ENCODE measurements around the gene TMEM74B.
"Not testable (repeated sequence)": the region's sequence is repeated elsewhere in the genome, so short reads cannot be mapped to it uniquely, and the experiment has no call there.

The TMEM74B gene

DNA sequence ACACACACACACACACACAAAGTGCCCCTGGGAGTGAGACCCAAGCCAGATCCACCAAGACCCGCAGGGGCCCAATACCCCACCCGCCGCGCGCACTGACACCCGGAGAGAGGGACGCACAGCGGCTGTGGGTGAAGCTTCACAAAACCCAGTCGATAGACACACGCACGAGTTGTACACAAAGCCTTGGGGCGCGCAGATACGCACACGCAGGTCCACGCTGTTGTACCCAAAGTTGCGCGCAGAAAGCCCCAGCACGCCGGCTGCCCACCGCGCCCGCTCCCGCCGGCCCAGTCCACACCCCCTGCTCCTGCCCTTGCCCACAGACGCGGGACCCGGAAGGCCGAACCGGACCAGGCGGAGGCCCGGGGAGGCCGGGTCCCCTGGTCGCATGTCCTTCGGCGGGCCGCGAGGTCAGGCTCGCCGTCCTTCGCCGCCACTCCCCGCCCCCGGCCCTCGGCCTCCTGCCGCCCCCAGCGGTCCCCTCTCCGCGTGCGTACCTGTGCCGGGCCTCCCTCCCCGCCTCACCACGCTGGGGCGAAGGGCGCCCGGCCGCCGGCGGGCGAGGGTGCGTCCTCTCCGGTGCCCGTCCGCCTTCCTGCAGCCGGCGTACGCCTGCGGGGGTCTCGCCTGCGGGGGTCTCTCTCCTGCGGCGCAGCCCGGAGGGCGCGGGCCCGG is at the start of gene TMEM74B:
TMEM74B (minus strand) TSS at position 344 of the 678 bp plus-strand sequence. CDS start 1,180 bp downstream, outside the sequence.
- DNase-seq (peak in 1 of 2 donors; percentile 9), ATAC-seq (peak; percentile 49)
- Mint-ChIP-seq H3K9me3 (no peaks in the 10 kb centered on the region), H3K27ac (no peak within 1 kb of the TSS), H3K4me3 (peak within 1 kb of the TSS; percentile 69 to 73), H3K4me1 (peaks cover 14% of the 10 kb centered on the region), H3K27me3 (peaks cover 41% of the 10 kb centered on the region)

DNA sequence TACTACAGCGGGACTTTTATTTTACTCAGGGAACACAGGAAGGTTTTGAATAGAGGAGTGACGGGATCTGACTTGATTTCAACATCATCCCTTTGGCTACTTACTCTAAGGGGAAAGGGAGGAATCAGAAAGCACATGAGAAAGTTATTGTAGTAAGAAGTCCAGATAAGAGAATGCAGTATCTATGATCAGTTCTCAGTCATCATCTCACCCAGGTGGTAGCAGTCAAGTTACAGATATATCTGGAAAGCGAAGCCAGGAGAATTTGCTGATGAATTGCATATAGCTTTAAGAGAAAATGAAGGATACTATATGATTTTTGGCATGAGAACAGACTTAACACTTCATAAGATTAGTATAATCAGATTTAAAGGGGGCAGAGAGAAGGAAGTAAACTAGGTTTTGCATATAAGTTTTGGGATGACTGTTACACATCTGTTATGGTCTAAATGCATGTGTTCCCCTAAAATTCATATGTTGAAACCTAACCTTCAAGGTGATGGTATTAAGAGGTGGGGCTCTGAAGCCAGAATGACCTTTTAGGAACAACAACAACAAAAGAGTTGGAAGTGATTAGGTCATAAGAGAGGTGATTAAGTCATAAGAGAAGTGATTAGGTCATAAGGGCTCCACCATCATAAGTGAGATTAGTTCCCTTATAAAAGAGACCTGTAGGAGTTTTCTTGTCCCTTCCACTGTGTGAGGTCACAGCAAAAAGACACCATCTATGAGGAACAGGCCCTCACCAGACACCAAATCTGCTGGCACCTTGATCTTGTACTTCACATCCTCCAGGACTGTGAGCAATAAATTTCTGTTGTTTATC is 47.7 kb upstream of the TMEM74B start:
- DNase-seq (no peak), ATAC-seq (no peak)
- Mint-ChIP-seq H3K27me3 (peaks cover 12% of the 10 kb centered on the region), H3K4me3 (no peak overlapping the region), H3K27ac (no peak overlapping the region), H3K4me1 (no peaks in the 10 kb centered on the region), H3K9me3 (no peaks in the 10 kb centered on the region)

DNA sequence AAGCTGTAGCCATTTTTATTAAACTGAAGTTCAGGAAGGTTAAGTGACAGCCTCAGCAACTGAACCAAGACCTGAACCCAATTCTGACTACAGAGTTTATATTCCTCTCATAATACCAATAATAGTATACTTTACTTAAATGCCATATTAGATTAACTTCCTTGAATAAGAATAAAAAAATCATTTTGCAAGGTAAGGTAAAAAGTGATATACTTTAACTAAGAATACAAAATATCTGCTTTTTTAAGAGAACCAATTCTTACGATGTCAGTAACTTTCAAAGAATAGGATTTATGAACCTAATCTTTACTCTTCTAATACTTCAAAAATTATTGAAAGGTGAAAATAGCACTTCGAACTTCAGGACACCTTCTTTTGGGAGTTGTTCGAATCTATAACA is 44.8 kb upstream of the TMEM74B start:
- H3K27me3 Mint-ChIP-seq = peaks cover 21% of the 10 kb centered on the region
- H3K27ac Mint-ChIP-seq = no peak overlapping the region
- H3K9me3 Mint-ChIP-seq = no peaks in the 10 kb centered on the region
- DNase-seq (no peak), ATAC-seq (no peak)
- peaks cover 10% of the 10 kb centered on the region for H3K4me1 Mint-ChIP-seq
- H3K4me3 Mint-ChIP-seq = no peak overlapping the region

DNA sequence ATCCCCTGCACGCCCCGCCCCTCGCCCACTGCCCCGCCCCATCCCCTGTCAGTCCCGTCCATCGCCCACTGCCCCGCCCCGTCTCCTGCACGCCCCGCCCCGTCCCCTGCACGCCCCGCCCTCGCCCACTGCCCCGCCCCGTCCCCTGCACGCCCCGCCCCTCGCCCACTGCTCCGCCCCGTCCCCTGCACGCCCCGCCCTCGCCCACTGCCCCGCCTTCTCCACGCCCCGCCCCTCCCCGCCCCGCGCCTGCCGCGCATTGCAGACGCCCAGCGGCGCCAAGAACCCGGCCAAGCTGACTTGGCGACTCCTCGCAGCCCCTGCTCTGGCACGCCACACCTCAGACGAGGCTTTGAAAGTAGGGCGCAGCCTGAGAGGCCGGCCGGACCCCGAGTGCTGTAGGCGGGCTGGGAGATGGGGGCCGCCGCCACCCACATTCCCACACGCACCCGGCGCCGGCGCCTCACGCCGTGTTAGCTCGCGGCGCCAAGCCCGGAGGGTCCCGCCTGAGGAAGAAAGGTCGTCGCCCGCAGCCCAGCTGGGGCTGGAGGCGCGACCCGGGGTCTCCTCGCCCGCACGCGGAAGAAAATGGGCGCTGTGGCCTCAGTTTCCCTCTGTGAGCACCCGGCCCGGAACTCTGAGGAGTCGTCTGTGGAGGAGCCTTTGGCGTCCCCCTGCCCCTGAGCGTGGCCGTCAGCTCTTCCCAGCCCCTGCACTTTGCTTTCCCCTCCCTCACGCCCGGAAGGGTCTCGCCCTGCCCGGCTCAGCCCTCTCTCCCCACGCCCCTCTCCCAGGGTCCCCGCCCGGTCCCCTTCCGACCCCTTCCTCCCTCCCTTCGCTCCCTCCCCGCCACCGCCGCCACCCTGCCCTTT is 41.2 kb upstream of the TMEM74B start, which contains the start of gene RAD21L1:
RAD21L1 (plus strand) TSS at position 262 of the 872 bp plus-strand sequence. CDS start 2,410 bp downstream, outside the sequence.
- peak; percentile 86 for ATAC-seq
- H3K9me3 Mint-ChIP-seq = peaks cover 0 to 14% of the 10 kb centered on the region in 2 donors
- peaks cover 10% of the 10 kb centered on the region for H3K4me1 Mint-ChIP-seq
- peaks cover 21% of the 10 kb centered on the region for H3K27me3 Mint-ChIP-seq
- H3K4me3 Mint-ChIP-seq = peak within 1 kb of the TSS; percentile 80 to 90
- DNase-seq = peak; percentile 76 to 77
- H3K27ac Mint-ChIP-seq = peak within 1 kb of the TSS in 1 of 2 donors; percentile 48

DNA sequence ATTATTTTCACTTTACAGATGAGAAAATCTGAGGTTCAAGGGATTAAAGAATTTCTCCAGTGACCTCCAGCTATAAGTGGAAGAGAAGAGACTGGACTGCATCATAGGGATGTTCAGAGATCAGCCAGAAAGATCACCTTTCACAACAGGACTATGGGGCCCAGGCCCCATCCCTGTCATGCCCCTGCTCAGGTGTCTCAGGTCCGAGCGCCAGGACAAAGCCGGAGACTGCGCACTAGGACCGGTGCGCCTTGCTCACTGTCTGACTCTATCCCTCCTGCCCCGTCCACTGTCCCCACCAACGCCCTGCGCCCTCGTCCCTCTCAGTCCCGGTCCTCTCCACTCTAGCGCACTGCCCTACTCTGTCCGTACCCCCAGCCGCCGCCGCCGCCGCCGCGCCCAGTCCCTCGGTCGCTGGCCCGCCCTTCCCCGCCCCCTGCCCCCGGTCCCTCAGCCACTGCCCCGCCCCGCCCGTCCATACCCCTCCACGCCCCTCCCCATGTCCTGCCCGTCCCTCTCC is 40.5 kb upstream of the TMEM74B start:
- Mint-ChIP-seq H3K27me3 (peaks cover 21% of the 10 kb centered on the region), H3K4me1 (peaks cover 10% of the 10 kb centered on the region), H3K27ac (no peak overlapping the region), H3K4me3 (peak overlapping the region; percentile 80 to 90), H3K9me3 (peaks cover 0 to 15% of the 10 kb centered on the region in 2 donors)
- peak; percentile 65 for ATAC-seq
- no peak for DNase-seq

DNA sequence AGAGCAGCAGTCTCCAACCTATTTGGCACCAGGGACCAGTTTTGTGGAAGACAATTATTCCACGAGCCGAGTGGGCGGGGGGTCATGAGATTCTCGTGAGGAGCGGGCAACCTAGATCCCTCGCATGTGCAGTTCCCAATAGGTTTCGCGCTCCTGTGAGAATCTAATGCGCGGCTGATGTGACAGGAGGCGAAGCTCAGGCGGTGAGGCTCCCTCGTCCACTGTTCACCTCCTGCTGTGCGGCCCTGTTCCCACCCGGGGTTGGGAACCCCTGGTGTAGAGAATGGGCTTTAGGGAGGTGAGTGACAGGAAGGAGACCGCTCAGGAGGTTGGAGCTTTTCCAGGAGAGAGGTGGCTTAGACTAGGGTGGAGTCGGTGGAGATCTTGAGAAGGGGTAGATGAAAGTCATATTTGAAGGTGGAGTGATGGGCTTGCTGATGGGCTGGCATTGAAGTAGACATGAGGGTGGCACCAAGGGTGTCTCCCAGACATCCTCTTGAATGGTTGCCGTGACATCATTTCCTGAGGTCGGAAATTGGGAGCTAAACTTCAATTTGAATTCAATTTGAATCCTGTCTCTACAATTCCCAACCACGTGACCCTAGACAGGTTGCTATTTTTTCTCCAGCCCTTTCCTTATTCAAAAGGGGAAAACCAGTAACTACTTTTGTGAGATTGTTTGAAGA is 39.6 kb upstream of the TMEM74B start:
- H3K4me3 Mint-ChIP-seq = peak overlapping the region; percentile 14 to 42
- H3K4me1 Mint-ChIP-seq = peaks cover 10% of the 10 kb centered on the region
- ATAC-seq (no peak), DNase-seq (no peak)
- H3K27me3 Mint-ChIP-seq = peaks cover 21% of the 10 kb centered on the region
- H3K9me3 Mint-ChIP-seq = peaks cover 0 to 15% of the 10 kb centered on the region in 2 donors
- H3K27ac Mint-ChIP-seq = no peak overlapping the region

DNA sequence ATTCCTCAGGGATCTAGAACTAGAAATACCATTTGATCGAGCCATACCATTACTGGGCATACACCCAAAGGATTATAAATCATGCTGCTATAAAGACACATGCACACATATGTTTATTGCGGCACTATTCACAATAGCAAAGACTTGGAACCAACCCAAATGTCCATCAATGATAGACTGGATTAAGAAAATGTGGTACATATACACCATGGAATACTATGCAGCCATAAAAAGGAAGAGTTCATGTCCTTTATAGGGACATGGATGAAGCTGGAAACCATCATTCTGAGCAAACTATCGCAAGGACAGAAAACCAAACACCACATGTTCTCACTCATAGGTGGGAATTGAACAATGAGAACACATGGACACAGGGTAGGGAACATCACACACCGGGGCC is 38.0 kb upstream of the TMEM74B start:
- not testable (repeated sequence) for DNase-seq, ATAC-seq, H3K27ac Mint-ChIP-seq, H3K4me3 Mint-ChIP-seq
- H3K4me1 Mint-ChIP-seq = peaks cover 14% of the 10 kb centered on the region
- peaks cover 0 to 15% of the 10 kb centered on the region in 2 donors for H3K9me3 Mint-ChIP-seq
- H3K27me3 Mint-ChIP-seq = peaks cover 11% of the 10 kb centered on the region

DNA sequence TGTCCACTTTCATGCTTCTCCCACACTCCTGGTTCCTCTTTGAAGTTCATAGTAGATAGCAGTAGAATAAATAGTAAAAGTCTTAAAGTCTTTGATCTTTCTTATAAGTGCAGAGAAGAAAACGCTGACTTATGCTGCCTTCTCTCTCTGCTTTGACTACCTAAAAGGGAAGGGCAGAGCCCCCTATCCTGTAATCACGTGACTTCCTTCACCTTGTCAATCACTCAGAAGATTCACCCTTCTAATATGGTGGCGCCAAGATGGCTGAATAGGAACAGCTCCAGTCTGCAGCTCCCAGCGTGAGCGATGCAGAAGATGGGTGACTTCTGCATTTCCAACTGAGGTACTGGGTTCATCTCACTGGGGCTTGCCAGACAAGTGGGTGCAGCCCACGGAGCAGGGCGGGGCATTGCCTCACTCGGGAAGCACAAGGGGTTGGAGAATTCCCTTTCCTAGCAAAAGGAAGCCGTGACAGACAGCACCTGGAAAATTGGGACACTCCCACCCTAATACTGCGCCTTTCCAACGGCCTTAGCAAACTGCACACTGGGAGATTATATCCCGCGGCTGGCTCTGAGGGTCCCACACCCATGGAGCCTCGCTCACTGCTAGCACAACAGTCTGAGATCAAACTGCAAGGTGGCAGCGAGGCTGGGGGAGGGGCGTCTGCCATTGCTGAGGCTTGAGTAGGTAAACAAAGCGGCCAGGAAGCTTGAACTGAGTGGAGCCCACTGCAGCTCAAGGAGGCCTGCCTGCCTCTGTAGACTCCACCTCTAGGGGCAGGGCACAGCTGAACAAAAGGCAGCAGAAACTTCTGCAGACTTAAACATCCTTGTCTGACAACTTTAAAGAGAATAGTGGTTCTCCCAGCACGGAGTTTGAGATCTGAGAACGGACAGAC is 32.0 kb upstream of the TMEM74B start:
- not testable (repeated sequence) for ATAC-seq, H3K27me3 Mint-ChIP-seq, DNase-seq, H3K9me3 Mint-ChIP-seq
- H3K4me3 Mint-ChIP-seq = peak overlapping the region; percentile 44 to 62
- peaks cover 53% of the 10 kb centered on the region for H3K4me1 Mint-ChIP-seq
- peak overlapping the region in 1 of 2 donors; percentile 36 for H3K27ac Mint-ChIP-seq

DNA sequence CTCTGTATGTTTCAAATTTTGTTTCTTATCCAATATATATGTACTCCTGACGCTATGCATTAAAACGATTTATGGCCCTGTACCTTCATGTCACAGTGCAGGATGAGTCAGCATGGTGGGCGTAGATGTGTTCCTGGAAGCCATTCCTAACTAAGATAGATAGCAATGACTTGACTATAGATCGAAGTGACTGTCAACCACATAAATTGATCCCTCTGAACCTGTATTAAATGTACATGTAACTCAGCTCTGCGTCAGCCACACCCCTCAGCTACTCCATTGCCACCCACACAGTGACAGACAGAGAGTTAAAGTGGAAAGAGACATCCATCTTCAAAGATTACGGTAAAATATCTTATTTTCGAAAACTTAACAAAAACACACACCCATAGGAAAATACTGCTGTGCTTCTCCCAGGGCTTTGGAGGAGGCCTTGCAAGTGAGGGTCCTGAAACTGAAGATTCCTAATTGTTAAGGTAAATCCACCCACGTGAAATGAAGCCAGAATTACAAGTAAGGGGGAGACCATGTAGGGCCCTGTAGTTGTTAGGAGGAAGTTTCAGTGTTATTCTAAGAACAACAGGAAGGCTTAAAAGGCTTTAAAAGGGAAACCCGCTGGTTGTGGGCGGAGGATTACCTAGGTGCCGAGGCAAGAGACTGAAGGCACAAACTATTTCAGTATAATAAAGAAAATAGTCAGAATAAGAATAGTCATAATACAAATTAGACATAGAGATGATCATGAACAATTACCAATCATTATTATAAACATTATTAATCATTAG is 30.8 kb upstream of the TMEM74B start:
- ATAC-seq = peak; percentile 78

DNA sequence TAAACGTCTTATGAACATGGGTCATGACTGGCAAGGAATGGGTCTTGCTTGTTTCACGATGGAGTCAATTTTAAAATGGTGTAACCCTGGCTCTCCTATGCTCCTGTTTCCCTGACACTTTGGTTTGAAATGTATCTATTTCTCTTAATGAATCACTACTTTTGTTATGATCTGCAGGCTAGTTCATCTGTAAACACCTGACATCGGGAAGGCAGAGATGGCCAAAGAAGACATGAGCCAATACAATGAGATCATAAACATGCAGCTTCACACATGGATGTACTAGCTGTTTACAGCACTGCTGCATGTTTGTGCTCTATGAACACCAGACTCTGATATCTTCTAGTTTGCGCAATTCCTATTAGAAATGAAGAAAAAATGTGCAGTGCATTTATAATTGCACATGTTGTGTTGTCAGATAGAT is 30.1 kb upstream of the TMEM74B start:
- ATAC-seq = no peak
- Mint-ChIP-seq H3K27me3 (no peaks in the 10 kb centered on the region), H3K27ac (no peak overlapping the region), H3K9me3 (no peaks in the 10 kb centered on the region), H3K4me1 (peaks cover 53% of the 10 kb centered on the region), H3K4me3 (no peak overlapping the region)
- DNase-seq = no peak

More for the DNA sequence above, 30.8 kb upstream of the TMEM74B start:
- Mint-ChIP-seq H3K4me1 (peaks cover 53% of the 10 kb centered on the region), H3K9me3 (no peaks in the 10 kb centered on the region), H3K27ac (peak overlapping the region; percentile 69 to 89), H3K4me3 (peak overlapping the region; percentile 71 to 76), H3K27me3 (no peaks in the 10 kb centered on the region)
- DNase-seq = peak; percentile 18 to 43

DNA sequence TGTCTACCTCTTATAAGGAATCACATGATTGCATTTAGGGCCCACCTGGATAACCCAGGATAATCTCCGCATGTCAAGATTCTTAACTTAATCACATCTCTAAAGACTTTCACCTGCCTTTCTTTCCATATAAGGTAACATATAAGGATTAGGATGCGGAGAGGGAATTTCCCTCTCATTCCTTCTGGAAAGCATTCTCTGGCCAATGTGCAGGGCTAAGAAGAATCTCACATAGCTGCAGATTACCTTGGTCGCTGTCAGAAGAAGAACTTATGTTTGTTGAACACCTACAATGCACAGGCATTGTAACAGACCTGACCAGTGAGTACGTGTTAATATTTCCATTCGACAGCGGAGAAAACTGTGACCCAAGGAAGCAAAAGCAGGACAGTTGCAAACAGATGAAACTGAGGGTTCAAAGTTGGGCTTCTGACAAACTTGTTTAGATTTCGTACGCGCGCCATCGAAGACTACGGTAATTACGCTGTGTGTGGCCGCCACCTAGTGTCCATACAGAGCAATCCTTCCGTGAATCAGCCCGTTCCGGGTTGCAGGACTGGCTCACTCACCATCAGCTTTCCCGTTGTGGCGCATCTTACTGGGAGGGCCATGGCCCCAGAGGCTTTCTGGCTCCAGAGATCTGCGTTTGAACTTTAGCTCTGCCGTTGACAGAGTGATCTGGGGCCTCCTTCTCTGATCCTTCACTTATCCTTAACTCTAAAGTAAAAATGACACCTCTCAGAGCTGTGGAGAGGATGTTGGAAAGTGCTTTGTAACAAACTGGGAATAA is 28.0 kb upstream of the TMEM74B start:
- Mint-ChIP-seq H3K27ac (peak overlapping the region in 1 of 2 donors; percentile 42), H3K4me3 (peak overlapping the region; percentile 19 to 53), H3K4me1 (peaks cover 50% of the 10 kb centered on the region), H3K9me3 (no peaks in the 10 kb centered on the region), H3K27me3 (no peaks in the 10 kb centered on the region)
- DNase-seq = peak; percentile 65 to 68
- ATAC-seq = peak; percentile 90

DNA sequence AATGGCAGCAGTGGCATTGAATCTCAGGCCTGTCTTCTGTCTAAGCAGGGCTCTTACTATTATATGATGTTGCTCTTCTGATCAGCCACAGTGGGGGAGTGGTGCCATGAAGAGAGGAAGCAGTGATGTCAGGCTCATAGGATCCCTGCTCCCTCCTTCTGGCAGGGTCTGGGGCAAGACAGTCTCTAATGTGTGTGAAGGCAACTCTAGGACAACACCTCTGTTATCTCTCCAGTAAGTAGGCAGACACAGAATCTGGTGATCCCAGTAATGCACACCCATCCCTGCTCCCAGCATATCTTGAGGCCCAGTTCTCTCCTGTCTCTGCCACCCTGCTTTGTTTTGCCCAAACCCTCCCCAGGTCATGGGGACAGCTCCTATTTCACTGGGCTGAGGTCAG is 27.2 kb upstream of the TMEM74B start:
- ATAC-seq (no peak), DNase-seq (no peak)
- Mint-ChIP-seq H3K4me1 (peaks cover 42% of the 10 kb centered on the region), H3K27ac (no peak overlapping the region), H3K4me3 (no peak overlapping the region), H3K27me3 (no peaks in the 10 kb centered on the region), H3K9me3 (no peaks in the 10 kb centered on the region)

All from stimulated activated naive CD8-positive, alpha-beta T cell treated with anti-CD3 and anti-CD28 coated beads, Interleukin-15, amount 100 ng/mL, for 72 hours (primary cell).